WTC11 (cell line): ENCODE measurements around the gene ECT2L. TPM values are rescaled to one million over a fixed set of nuclear protein-coding genes. Genes with fewer than 3 reads are reported as not detected.

Experiments
- ATAC-seq: fragments of 200-7000 bp; cut with Tn5 transposase; 2 replicates; pipeline ENCODE4 v1.10.0; 2021; ENCODE audit warnings: mild to moderate bottlenecking, moderate library complexity
- CTCF ChIA-PET: fragments of 300-600 bp; sonication (Branson Sonifier 250); formaldehyde crosslinking; loops from one replicate; lab custom pipeline; 2021; ENCODE audit warnings: antibody characterized with exemption; lab: Charles Lee
- POLR2A ChIA-PET: fragments of 350-600 bp; sonication (Branson Sonifier 250); formaldehyde crosslinking; loops from one replicate; lab custom pipeline; 2021; ENCODE audit warnings: antibody characterized with exemption; lab: Charles Lee
- DNase-seq: peaks from one replicate; pipeline ENCODE4 v3.0.0; 2021; ENCODE audit warnings: low spot score
- H3K27ac Mint-ChIP-seq: 2 replicates; pipeline ENCODE4 v1.8.0; 2021; ENCODE audit warnings: mixed read lengths
- H3K27me3 Mint-ChIP-seq: 2 replicates; pipeline ENCODE4 v1.8.0; 2021; ENCODE audit warnings: low read depth, mild to moderate bottlenecking, moderate library complexity, mixed read lengths
- H3K36me3 Mint-ChIP-seq: 2 replicates; pipeline ENCODE4 v1.8.0; 2021; ENCODE audit warnings: mixed read lengths
- H3K4me1 Mint-ChIP-seq: 2 replicates; pipeline ENCODE4 v1.8.0; 2022; ENCODE audit warnings: mixed read lengths
- H3K4me3 Mint-ChIP-seq: 2 replicates; pipeline ENCODE4 v1.8.0; 2021; ENCODE audit warnings: mild to moderate bottlenecking, moderate library complexity, mixed read lengths
- H3K9me3 Mint-ChIP-seq: 2 replicates; pipeline ENCODE4 v1.8.0; 2021; ENCODE audit warnings: mixed read lengths
- ATF1 ChIP-seq: sonication (generic); formaldehyde crosslinking; IDR thresholded peaks from 2 replicates; pipeline ENCODE4 v1.8.1; 2023; ENCODE audit warnings: mild to moderate bottlenecking, moderate library complexity, missing genetic modification reagents
- CBFB ChIP-seq: sonication (generic); formaldehyde crosslinking; IDR thresholded peaks from 2 replicates; pipeline ENCODE4 v1.8.1; 2022; ENCODE audit warnings: mild to moderate bottlenecking, low read depth, missing genetic modification reagents
- EMX1 ChIP-seq: fragments of 250-450 bp; sonication (Bioruptor Pico); IDR thresholded peaks from 2 replicates; pipeline ENCODE4 v1.8.0; 2021; ENCODE audit warnings: mild to moderate bottlenecking
- ETV6 ChIP-seq: sonication (generic); formaldehyde crosslinking; IDR thresholded peaks from 2 replicates; pipeline ENCODE4 v1.8.1; 2022; ENCODE audit warnings: mild to moderate bottlenecking, missing genetic modification reagents
- GABPB1 ChIP-seq: sonication (generic); formaldehyde crosslinking; IDR thresholded peaks from 2 replicates; pipeline ENCODE4 v1.8.1; 2023; ENCODE audit warnings: mild to moderate bottlenecking, missing genetic modification reagents
- GRHL2 ChIP-seq: fragments of 250-450 bp; sonication (Bioruptor Pico); IDR thresholded peaks from 2 replicates; pipeline ENCODE4 v1.8.0; 2022; ENCODE audit warnings: mild to moderate bottlenecking, moderate library complexity; ENCODE audit not compliant: insufficient replicate concordance, severe bottlenecking
- HMGA2 ChIP-seq: fragments of 250-450 bp; sonication (Bioruptor Pico); IDR thresholded peaks from 2 replicates; pipeline ENCODE4 v1.4.0; 2021; ENCODE audit warnings: mild to moderate bottlenecking, moderate library complexity
- KAT7 ChIP-seq: sonication (generic); formaldehyde crosslinking; IDR thresholded peaks from 2 replicates; pipeline ENCODE4 v1.8.1; 2023; ENCODE audit warnings: missing genetic modification reagents, mild to moderate bottlenecking, borderline replicate concordance
- NFATC4 ChIP-seq: fragments of 250-450 bp; sonication (Bioruptor Pico); IDR thresholded peaks from 2 replicates; pipeline ENCODE4 v1.9.0; 2021; ENCODE audit warnings: mild to moderate bottlenecking
- NR1H2 ChIP-seq: sonication (generic); formaldehyde crosslinking; IDR thresholded peaks from 2 replicates; pipeline ENCODE4 v1.9.0; 2021; ENCODE audit warnings: mild to moderate bottlenecking, moderate library complexity, missing genetic modification reagents
- RELA ChIP-seq: sonication (generic); formaldehyde crosslinking; IDR thresholded peaks from 2 replicates; pipeline ENCODE4 v1.8.1; 2022; ENCODE audit warnings: missing genetic modification reagents, mild to moderate bottlenecking, borderline replicate concordance
- RORB ChIP-seq: fragments of 250-450 bp; sonication (Bioruptor Pico); IDR thresholded peaks from 2 replicates; pipeline ENCODE4 v1.9.0; 2021; ENCODE audit warnings: mild to moderate bottlenecking
- SP1 ChIP-seq: sonication (generic); formaldehyde crosslinking; conservative IDR thresholded peaks from 2 replicates; pipeline ENCODE4 v1.8.1; 2022; ENCODE audit warnings: missing genetic modification reagents
- TEAD1 ChIP-seq: sonication (generic); formaldehyde crosslinking; IDR thresholded peaks from 2 replicates; pipeline ENCODE4 v1.8.0; 2022; ENCODE audit warnings: mild to moderate bottlenecking, missing genetic modification reagents
- ZNF263 ChIP-seq: sonication (generic); formaldehyde crosslinking; IDR thresholded peaks from 2 replicates; pipeline ENCODE4 v1.8.1; 2022; ENCODE audit warnings: low read depth, mild to moderate bottlenecking, moderate library complexity, missing genetic modification reagents
- ZNF396 ChIP-seq: fragments of 250-450 bp; sonication (Bioruptor Pico); IDR thresholded peaks from 2 replicates; pipeline ENCODE4 v1.8.0; 2021; ENCODE audit warnings: mild to moderate bottlenecking, moderate library complexity, borderline replicate concordance
- total RNA-seq: library from RNA; stranded (reverse); gene quantifications from 3 replicates; pipeline ENCODE4 v1.2.3, GENCODE V29; 2021
- TF ChIP-seq, protein P1 (sequence below): fragments of 250-450 bp; sonication (Bioruptor Pico); IDR thresholded peaks from 2 replicates; pipeline ENCODE4 v1.8.0; 2021; ENCODE audit warnings: mild to moderate bottlenecking
- TF ChIP-seq, protein P2 (sequence below): sonication (generic); formaldehyde crosslinking; IDR thresholded peaks from 2 replicates; pipeline ENCODE4 v1.8.1; 2022; ENCODE audit warnings: mild to moderate bottlenecking, missing genetic modification reagents, moderate library complexity, borderline replicate concordance
- TF ChIP-seq, protein P3 (sequence below): sonication (generic); formaldehyde crosslinking; IDR thresholded peaks from 2 replicates; pipeline ENCODE4 v1.8.1; 2023; ENCODE audit warnings: mild to moderate bottlenecking, missing genetic modification reagents
- TF ChIP-seq, protein P4 (sequence below): sonication (generic); formaldehyde crosslinking; IDR thresholded peaks from 2 replicates; pipeline ENCODE4 v1.8.1; 2022; ENCODE audit warnings: mild to moderate bottlenecking, moderate library complexity, missing genetic modification reagents
- TF ChIP-seq, protein P5 (sequence below): fragments of 250-450 bp; sonication (Bioruptor Pico); IDR thresholded peaks from 2 replicates; pipeline ENCODE4 v1.9.0; 2021; ENCODE audit warnings: mild to moderate bottlenecking
- TF ChIP-seq, protein P6 (sequence below): sonication (generic); formaldehyde crosslinking; IDR thresholded peaks from 2 replicates; pipeline ENCODE4 v1.8.1; 2023; ENCODE audit warnings: mild to moderate bottlenecking, missing genetic modification reagents, moderate library complexity
- TF ChIP-seq, protein P7 (sequence below): fragments of 250-450 bp; sonication (Bioruptor Pico); IDR thresholded peaks from 2 replicates; pipeline ENCODE4 v1.9.0; 2021; ENCODE audit warnings: mild to moderate bottlenecking
- TF ChIP-seq, protein P8 (sequence below): sonication (generic); formaldehyde crosslinking; IDR thresholded peaks from 2 replicates; pipeline ENCODE4 v1.8.1; 2023; ENCODE audit warnings: mild to moderate bottlenecking, moderate library complexity, missing genetic modification reagents

ECT2L gene
- total RNA-seq, 1 experiment from 2014 or later, result not detected

DNA sequence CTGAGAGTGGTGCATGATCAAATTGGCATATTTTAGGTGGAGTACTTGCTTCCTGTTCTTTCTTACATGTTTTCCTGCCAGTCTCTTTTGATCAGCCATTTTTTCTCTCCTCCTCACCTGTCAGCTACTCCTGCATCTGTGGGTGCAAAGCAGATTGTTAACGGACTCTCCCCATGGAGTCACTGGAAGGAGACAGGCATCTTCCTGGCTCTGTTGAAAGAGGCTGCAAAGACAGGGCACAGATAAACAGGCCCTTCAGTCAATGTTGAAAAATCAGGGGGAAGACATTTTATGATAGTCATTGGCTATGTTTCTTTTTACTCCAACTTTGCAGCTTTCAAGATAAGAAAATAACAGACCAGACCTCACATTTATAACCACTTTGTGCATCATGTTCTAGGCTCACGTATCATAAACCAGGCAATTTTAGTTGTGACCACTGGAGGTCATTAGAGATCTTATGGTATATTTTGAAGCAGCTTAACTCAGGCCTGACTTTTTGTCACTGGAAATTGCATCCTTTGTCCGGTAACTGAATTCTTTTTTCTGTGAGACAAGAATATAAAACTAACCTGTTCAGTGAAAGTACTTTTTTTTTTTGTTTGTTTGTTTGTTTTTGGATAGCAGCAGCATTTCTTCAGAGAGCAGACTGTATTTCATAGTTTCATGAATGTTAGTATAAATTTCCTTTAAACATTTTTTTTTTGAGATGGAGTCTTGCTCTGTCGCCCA is 20.1 kb downstream of the ECT2L start (continued):
- TF ChIP-seq, protein P1, sequence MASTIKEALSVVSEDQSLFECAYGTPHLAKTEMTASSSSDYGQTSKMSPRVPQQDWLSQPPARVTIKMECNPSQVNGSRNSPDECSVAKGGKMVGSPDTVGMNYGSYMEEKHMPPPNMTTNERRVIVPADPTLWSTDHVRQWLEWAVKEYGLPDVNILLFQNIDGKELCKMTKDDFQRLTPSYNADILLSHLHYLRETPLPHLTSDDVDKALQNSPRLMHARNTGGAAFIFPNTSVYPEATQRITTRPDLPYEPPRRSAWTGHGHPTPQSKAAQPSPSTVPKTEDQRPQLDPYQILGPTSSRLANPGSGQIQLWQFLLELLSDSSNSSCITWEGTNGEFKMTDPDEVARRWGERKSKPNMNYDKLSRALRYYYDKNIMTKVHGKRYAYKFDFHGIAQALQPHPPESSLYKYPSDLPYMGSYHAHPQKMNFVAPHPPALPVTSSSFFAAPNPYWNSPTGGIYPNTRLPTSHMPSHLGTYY, result no peak
- no peak for TF ChIP-seq HMGA2 (CRISPR knock-in tag)
- TF ChIP-seq, protein P2, sequence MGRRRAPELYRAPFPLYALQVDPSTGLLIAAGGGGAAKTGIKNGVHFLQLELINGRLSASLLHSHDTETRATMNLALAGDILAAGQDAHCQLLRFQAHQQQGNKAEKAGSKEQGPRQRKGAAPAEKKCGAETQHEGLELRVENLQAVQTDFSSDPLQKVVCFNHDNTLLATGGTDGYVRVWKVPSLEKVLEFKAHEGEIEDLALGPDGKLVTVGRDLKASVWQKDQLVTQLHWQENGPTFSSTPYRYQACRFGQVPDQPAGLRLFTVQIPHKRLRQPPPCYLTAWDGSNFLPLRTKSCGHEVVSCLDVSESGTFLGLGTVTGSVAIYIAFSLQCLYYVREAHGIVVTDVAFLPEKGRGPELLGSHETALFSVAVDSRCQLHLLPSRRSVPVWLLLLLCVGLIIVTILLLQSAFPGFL (CRISPR knock-in tag), result no peak
- TF ChIP-seq GRHL2 (CRISPR knock-in tag), result no peak

DNA sequence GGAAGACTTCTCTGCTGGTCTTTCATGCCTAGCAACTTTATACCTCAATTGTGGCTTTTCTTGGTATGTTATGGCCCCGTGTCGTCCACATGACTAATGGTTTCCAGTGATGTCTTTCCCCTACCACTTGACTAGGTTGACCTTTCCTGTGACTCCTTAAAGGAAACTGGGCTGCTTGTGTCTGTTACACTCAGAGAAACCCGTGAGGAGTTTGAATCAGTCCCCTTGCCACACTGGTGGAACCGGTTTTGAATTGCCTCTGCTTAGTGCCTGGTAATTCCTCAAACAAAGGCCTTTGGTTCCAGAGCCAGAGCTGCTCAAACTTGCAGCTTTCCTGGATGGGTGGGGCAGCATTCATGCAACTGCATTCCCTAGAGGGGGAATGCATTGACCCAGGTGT is 21.9 kb downstream of the ECT2L start:
- no peaks in the 10 kb centered on the region for H3K36me3 Mint-ChIP-seq
- DNase-seq (peak; percentile 62), ATAC-seq (peak; percentile 89)
- 0 out of 2 replicates have a peak overlapping the region, but pooled peaks have one; percentile 2 for H3K4me3 Mint-ChIP-seq
- no peaks in the 10 kb centered on the region for H3K27me3 Mint-ChIP-seq
- peaks cover 32% of the 10 kb centered on the region for H3K4me1 Mint-ChIP-seq
- H3K9me3 Mint-ChIP-seq, result no peaks in the 10 kb centered on the region
- CTCF ChIA-PET, result interaction anchor here (0.5 to 0.7 kb wide), 4 partner anchors 50 to 547 kb away, joined by 3 to 4 read pairs (median 3); no protein-coding TSS in a partner anchor
- POLR2A ChIA-PET, result interaction anchor here (0.6 kb wide), 1 partner anchor 162 kb away, joined by 12 read pairs; no protein-coding TSS in a partner anchor
- peak overlapping the region; percentile 92 for H3K27ac Mint-ChIP-seq
- TF ChIP-seq ZNF263 (CRISPR knock-in tag) (no peak), ATF1 (CRISPR knock-in tag) (no peak), TEAD1 (CRISPR knock-in tag) (0 out of 2 replicates have a peak, but pooled peaks have one; percentile 37), KAT7 (CRISPR knock-in tag) (no peak), GABPB1 (CRISPR knock-in tag) (no peak), CBFB (CRISPR knock-in tag) (no peak), RORB (CRISPR knock-in tag) (no peak), NR1H2 (CRISPR knock-in tag) (no peak), SP1 (CRISPR knock-in tag) (0 out of 2 replicates have a peak, but pooled peaks have one; percentile 10), RELA (CRISPR knock-in tag) (no peak), ETV6 (CRISPR knock-in tag) (0 out of 2 replicates have a peak, but pooled peaks have one; percentile 53), ZNF396 (no peak), NFATC4 (CRISPR knock-in tag) (no peak), EMX1 (CRISPR knock-in tag) (no peak)
- TF ChIP-seq, protein P3, sequence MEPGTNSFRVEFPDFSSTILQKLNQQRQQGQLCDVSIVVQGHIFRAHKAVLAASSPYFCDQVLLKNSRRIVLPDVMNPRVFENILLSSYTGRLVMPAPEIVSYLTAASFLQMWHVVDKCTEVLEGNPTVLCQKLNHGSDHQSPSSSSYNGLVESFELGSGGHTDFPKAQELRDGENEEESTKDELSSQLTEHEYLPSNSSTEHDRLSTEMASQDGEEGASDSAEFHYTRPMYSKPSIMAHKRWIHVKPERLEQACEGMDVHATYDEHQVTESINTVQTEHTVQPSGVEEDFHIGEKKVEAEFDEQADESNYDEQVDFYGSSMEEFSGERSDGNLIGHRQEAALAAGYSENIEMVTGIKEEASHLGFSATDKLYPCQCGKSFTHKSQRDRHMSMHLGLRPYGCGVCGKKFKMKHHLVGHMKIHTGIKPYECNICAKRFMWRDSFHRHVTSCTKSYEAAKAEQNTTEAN, result 0 out of 2 replicates have a peak, but pooled peaks have one; percentile 28
- TF ChIP-seq, protein P4, sequence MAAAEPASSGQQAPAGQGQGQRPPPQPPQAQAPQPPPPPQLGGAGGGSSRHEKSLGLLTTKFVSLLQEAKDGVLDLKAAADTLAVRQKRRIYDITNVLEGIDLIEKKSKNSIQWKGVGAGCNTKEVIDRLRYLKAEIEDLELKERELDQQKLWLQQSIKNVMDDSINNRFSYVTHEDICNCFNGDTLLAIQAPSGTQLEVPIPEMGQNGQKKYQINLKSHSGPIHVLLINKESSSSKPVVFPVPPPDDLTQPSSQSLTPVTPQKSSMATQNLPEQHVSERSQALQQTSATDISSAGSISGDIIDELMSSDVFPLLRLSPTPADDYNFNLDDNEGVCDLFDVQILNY, result no peak
- TF ChIP-seq, protein P5, sequence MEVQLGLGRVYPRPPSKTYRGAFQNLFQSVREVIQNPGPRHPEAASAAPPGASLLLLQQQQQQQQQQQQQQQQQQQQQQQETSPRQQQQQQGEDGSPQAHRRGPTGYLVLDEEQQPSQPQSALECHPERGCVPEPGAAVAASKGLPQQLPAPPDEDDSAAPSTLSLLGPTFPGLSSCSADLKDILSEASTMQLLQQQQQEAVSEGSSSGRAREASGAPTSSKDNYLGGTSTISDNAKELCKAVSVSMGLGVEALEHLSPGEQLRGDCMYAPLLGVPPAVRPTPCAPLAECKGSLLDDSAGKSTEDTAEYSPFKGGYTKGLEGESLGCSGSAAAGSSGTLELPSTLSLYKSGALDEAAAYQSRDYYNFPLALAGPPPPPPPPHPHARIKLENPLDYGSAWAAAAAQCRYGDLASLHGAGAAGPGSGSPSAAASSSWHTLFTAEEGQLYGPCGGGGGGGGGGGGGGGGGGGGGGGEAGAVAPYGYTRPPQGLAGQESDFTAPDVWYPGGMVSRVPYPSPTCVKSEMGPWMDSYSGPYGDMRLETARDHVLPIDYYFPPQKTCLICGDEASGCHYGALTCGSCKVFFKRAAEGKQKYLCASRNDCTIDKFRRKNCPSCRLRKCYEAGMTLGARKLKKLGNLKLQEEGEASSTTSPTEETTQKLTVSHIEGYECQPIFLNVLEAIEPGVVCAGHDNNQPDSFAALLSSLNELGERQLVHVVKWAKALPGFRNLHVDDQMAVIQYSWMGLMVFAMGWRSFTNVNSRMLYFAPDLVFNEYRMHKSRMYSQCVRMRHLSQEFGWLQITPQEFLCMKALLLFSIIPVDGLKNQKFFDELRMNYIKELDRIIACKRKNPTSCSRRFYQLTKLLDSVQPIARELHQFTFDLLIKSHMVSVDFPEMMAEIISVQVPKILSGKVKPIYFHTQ (CRISPR knock-in tag), result no peak
- TF ChIP-seq, protein P6, sequence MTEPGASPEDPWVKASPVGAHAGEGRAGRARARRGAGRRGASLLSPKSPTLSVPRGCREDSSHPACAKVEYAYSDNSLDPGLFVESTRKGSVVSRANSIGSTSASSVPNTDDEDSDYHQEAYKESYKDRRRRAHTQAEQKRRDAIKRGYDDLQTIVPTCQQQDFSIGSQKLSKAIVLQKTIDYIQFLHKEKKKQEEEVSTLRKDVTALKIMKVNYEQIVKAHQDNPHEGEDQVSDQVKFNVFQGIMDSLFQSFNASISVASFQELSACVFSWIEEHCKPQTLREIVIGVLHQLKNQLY (CRISPR knock-in tag), result no peak
- TF ChIP-seq, protein P7, sequence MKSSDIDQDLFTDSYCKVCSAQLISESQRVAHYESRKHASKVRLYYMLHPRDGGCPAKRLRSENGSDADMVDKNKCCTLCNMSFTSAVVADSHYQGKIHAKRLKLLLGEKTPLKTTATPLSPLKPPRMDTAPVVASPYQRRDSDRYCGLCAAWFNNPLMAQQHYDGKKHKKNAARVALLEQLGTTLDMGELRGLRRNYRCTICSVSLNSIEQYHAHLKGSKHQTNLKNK (CRISPR knock-in tag), result no peak
- TF ChIP-seq, protein P8, sequence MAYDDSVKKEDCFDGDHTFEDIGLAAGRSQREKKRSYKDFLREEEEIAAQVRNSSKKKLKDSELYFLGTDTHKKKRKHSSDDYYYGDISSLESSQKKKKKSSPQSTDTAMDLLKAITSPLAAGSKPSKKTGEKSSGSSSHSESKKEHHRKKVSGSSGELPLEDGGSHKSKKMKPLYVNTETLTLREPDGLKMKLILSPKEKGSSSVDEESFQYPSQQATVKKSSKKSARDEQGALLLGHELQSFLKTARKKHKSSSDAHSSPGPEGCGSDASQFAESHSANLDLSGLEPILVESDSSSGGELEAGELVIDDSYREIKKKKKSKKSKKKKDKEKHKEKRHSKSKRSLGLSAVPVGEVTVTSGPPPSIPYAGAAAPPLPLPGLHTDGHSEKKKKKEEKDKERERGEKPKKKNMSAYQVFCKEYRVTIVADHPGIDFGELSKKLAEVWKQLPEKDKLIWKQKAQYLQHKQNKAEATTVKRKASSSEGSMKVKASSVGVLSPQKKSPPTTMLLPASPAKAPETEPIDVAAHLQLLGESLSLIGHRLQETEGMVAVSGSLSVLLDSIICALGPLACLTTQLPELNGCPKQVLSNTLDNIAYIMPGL (CRISPR knock-in tag), result no peak
